ENCODE data around the gene CKM.

DNA sequence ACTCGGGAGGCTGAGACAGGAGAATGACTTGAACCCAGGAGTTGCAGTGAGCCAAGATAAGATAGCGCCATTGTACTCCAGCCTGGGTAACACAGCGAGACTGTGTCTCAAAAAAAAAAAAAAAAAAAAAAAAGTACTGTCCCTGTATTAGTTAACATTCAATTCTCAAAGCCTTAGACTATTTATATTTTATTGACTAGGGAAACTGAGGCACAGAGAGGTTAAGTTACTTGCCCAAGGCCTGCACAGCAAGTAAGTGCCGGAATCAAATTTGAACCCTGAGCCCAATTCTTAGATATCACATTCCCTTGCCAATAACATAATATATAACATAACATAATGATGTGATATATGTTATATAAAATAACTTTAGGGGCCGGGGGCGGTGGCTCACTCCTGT lies 17.0 kb upstream of the CKM start:
- TF ChIP-seq TAF1 (IDR thresholded peaks at IDR 0.05; ENCODE audit: borderline replicate concordance, insufficient read depth, low read length) (no peak), FOXP2 (optimal IDR thresholded peaks at IDR 0.05; ENCODE audit: borderline replicate concordance, extremely low read depth, extremely low read length, insufficient read depth) (no peak), POLR2AphosphoS5 (IDR thresholded peaks at IDR 0.05; ENCODE audit: low read depth, low read length) (no peak), SIN3A (IDR thresholded peaks at IDR 0.05; ENCODE audit: borderline replicate concordance, insufficient read depth, low read length) (no peak)
- TF ChIP-seq, protein P1, sequence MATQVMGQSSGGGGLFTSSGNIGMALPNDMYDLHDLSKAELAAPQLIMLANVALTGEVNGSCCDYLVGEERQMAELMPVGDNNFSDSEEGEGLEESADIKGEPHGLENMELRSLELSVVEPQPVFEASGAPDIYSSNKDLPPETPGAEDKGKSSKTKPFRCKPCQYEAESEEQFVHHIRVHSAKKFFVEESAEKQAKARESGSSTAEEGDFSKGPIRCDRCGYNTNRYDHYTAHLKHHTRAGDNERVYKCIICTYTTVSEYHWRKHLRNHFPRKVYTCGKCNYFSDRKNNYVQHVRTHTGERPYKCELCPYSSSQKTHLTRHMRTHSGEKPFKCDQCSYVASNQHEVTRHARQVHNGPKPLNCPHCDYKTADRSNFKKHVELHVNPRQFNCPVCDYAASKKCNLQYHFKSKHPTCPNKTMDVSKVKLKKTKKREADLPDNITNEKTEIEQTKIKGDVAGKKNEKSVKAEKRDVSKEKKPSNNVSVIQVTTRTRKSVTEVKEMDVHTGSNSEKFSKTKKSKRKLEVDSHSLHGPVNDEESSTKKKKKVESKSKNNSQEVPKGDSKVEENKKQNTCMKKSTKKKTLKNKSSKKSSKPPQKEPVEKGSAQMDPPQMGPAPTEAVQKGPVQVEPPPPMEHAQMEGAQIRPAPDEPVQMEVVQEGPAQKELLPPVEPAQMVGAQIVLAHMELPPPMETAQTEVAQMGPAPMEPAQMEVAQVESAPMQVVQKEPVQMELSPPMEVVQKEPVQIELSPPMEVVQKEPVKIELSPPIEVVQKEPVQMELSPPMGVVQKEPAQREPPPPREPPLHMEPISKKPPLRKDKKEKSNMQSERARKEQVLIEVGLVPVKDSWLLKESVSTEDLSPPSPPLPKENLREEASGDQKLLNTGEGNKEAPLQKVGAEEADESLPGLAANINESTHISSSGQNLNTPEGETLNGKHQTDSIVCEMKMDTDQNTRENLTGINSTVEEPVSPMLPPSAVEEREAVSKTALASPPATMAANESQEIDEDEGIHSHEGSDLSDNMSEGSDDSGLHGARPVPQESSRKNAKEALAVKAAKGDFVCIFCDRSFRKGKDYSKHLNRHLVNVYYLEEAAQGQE (IDR thresholded peaks at IDR 0.05; ENCODE audit: insufficient read depth in 1 of 2, low read depth in 2 of 2, low read length in 2 of 2) = no peak
